ENCODE results near the gene ERMARD.
"Not testable (repeated sequence)": the region's sequence is repeated elsewhere in the genome, so short reads cannot be mapped to it uniquely, and the experiment has no call there.

Gene ERMARD

DNA sequence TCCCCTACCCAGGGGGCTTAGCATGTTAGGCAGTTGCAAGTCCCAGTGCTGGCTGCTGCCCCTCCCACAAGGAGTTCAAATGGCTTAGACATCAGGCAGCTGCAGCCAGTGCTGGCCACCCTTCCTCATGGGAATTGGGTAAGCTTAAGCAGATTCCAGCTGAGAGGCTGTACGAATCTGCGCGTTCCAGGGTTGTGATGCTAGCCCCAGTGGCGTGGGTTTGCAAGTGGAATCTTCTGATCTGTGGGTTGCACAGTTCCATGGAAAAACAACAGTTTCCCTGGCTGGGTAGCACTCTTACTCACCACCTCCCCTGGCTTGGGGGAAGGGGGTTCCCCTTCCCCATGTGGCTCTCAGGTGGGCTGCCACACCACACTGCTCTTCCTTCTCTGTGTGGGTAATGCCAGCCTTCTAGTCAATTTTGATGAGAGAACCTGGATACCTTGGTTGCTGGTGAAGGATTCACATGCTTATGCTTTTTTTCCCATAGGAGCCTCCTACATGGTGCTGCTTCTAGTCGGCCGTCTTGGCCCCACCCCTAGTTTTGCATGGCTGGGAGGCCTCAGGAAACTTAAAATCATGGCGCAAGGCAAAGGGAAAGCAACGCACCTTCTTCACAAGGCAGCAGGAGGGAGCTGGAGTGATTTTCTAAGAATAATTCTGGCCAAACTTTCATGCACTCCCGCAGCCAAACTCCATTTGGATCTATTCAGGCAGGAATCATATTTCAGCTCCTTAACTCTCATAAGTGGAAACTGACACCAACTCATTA lies 13.0 kb upstream of the ERMARD start:
- no peak for DNase-seq

DNA sequence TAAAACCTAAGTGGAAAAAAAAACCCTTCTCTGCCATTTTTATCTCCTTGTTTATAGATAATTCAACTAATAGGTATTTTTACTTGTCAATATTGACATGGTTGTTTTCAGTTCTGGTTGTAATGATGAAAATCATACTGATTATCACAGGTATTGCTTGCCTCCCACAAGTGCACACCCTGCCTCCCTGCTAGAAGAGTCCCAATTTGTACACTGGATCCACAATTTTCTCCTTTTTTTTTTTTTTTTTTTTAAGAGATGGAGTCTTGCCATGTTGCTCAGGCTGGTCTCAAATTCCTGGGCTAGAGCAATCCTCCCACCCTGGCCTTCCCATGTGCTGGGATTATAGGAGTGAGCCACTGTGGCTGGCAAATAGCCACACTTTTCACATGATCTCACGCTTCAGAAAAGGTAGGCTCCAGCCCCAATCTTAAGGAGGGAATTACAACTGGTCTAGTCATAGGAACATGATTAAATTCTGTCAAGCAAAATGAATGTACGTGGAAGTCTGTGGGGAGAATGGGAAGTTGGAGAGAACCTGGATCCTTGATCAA lies 12.4 kb upstream of the ERMARD start:
- DNase-seq: no peak

DNA sequence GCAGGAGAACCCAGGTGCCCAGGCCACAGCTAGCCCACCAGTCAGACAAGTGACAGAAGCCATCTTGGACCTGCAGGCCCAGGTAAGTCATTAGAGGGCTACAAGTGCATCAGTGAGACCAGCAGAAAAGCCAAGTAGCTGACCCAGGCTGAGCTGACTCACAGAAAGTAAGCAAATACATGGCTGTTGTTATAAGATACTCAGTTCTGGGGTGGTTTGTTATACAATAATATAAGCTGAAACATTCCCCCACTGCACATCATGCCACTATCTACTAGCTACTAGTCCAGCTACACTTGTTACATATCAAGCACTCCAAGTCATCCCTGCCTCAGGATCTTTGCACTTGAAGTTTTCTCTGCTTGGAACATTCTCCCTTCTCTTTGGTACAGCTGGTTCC lies 10.1 kb upstream of the ERMARD start:
- no peak for DNase-seq

DNA sequence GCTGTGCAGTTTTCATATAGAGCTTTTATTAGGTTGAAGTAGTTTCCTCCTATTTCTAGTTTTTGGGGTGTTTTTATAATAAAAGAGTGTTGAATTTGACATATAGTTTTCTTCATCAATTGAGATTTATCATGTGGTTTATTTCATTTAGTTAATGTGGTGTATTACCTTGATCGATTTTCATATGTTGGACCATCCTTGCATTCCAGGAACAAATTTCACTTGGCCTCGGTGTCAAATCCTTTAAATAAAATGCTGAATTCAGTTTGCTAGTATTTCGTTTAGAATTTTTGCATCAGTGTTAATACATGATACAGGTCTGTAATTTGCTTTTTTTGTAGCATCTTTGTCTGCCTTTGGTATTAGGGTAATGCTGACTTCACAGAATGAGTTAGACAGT lies 6.0 kb upstream of the ERMARD start:
- DNase-seq: no peak

DNA sequence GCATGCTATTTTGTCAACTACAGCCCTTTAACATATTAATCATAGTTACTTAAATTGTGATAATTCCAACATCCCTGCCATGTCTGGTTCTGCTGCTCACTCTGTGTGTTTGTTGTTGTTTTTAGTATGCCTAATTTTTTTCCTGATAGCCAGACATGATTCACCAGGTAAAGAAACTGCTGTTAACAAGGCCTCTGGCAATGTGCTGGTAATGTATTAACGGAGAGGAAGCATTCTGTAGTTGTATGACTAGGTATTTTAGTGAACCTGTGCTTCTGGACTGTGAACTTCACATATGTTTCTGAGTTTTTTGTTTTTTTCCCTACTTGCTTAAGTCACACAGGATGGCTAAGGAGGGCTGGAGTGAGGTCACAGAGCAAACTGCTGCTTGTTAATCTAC lies 4.9 kb upstream of the ERMARD start:
- DNase-seq: no peak

DNA sequence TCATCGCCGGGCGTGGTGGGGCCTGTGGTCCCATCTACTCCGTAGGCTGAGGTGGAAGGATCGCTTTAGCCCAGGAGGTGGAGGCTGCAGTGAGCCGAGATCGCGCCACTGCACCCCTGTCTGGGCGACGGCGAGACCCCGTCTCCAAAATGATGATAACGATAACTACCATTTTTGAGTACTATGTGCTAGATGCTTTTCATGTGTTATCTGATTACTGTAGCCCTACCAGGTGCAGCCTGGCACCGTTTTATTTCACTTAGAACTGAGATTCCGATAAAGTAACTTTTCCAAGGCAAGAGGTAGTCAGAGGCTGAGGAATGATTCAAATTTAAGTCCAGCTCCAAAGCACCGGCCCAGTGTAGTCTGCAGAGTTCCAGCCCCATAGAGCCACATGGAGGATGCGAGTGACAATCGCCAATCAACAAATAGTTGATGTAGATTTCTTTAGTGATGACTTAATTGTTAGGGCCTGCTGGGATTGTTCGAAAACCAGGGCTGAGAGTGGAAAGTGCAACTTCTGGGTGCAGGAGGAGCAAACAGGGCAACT lies 727 bp downstream of the ERMARD start:
- no peak for DNase-seq

DNA sequence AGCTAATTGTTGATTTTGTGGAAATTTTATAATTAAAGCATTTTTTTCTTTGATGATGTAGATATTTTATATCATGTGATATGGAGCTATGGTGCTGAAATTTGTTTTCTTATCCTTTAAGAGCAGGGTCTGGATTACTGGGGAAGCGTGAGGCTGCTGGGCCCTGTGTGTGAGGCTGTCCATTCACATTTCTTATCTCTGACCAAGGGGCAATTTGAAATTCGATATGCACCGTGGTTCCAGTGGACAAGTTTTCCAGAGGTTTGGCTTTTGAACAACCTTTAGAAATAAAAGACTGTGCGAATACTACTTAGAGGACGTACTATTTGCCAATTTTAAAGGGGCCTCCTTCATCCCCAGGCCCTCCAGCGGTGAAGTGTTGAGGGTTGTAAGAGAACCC lies 3.7 kb downstream of the ERMARD start:
- no peak for DNase-seq

DNA sequence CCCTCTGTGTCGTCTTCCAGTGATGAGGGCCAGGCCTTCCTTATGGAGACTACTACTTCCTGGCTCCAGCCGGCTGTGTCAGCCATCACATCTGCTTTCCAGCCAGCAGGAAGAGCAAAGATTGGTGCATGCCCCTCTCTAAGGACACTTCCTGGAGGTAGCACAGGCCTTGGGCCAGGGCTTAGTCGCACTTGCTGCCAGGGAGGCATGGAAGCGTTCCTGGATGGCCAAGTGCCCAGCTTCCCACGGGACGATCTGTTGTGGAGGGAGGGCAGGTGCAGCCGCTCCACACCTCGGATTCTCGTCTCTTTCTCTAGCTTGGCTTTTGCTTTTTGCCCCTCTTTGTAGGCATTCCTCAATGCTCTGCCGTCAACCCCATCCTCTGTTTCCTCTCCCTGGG lies 11.9 kb downstream of the ERMARD start:
- DNase-seq: no peak

DNA sequence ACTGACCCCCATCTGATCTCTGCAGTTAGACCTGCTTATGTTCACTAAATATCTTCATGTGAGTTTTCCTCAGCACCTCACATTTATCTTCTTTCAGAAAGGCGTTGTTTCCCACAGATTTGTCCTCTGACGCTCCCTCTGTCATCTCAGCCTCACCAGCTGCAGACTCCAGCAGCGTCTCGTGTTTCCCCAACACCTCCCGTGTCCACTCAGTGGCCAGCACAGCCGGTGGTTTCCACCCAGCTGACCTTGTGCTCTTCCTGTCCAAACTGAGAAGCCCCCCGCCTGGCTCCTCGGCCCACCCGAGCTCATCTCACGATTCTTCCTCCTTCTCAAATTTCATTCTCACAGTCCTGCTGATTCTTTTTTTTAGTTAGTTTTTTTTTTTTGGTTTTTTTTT lies 12.5 kb downstream of the ERMARD start:
- no peak for DNase-seq

DNA sequence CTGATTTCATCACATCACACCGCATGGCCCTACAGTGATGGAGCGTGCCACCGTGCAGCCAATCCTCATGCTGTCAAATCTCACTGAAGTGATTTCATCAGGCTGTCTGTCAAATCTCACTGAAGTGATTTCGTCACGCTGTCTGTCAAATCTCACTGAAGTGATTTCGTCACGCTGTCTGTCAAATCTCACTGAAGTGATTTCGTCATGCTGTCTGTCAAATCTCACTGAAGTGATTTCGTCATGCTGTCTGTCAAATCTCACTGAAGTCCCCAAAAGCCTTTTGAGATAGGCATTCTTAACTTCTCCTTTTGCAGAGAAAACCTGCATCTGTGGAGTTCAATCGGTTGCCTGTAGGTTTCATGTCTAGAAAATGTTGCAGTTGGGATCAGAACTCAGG lies 14.4 kb downstream of the ERMARD start:
- DNase-seq: not testable (repeated sequence)

DNA sequence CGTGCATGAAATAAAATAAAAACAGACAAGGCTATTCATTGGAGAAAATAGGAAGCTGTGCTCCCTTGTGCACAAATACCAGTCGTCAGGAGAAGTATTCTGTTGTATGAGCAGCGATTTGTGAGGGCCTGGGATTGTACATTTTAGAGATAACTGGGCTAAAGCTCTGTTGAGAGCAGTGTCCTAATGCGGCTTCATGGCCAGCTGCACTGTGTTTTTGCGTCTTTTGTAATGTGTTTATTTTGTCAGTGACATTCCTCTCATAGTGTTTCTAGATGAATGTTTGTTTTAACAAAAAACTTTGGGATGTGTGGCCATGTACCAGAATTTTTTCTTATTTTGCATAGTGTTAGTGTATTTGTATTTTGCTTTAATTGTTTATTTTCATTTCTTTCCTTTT lies 14.8 kb downstream of the ERMARD start:
- no peak for DNase-seq

DNA sequence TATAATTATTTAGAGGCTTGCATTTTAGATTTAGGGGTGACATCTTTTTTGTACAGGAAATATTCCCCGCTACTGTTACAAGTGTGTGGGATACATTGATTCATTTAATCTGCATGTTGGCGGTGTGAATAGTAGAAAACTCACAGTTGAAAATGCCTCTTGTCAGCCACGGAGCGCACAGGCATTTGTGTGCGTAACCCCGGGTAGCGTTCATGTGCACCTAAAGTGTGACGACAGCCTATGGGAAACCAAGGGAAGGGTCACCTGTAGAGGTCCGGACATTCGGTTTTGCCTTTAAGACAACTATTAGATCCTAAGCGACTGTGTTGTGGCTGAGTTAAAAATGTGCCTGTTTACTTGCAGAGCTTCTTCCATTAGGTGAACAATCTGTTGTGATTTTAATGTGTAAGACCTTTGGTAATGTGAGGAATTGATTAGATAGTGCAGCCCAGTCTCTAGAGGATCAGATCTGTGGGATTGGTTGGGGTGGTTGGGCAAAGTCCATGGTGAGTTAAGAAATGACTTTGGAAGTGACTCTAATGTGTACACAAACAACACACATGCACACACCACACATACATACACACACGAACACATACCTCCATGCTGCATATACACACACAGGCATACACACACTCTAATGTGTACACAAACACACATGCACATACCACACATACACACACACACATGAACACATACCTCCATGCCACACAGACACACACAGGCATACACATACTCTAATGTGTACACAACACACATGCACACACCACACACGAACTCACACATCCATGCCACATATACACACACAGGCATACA lies 15.7 kb downstream of the ERMARD start:
- no peak for DNase-seq

DNA sequence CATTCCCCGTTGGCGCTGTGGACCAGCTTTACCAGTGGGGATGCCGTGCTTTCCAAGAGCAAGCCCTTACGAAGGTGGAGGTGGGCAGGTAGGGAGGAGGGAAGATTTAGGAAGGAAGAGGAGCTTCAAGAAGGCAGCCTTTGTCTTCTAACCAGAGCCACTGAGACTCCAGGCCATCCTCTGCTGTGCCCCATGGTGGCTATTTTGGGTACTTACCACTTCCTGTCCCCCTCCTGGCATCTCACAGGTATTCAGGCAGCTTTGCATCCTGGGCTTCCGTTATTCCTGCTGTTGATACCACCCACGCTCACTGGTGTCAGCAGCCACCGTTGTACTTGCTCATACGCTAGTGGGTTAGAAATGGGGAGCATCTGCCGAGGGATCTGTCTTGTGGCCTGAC lies 22.9 kb downstream of the ERMARD start:
- DNase-seq: no peak

DNA sequence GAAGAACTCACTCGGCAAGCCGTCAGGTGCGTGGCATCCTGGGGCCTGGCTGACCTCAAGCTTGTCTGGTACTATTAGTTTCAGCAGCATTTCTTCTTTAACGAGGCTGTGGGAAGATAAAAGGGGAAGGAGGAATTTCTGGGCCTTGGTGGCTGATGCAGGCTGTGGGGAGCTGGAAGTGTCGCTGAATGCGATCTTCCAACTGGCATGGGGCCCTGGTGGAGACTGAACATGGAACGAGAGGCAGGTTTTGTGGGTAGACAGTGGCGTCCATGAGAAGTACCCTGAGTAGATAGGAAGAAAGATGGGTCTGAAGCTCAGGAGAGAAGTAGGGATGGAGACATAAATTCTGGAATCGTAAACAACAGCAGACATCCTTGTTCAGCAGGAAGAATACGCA lies 23.9 kb downstream of the ERMARD start:
- no peak for DNase-seq

DNA sequence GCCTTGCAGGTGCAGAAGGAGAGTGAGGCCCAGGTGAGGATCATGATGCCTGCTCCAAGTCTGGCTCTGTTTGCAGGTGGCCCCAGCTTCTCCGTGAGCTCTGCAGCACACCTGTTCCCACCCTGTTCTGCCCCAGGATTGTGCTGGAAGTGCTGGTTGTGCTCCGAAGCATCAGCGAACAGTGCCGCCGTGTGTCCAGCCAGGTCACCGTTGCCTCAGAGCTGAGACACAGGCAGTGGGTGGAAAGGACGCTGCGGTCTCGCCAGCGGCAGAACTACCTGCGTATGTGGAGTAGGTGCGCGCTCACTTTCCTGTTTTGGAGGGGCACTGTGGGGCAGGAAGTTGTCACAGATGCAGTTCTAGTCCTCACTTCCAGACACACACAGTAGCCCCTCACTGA lies 25.0 kb downstream of the ERMARD start:
- DNase-seq: no peak

DNA sequence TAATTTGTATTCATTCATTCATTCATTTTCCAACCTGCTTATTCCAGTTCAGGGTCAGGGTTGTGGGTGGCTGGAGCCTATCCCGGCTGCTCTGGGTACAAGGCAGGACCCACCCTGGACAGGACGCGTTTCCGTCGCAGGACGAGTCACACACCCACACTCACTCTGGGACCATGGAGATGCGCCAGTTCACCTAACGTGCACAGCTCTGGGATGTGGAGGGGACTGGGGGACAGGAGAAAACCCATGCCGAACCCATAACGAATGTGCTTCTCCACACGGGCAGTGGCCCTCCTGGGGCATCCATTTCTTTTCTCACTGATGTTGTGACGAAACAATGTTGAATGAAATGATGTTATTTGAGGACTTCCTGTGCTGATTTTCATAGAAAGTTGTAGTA lies 26.5 kb downstream of the ERMARD start:
- no peak for DNase-seq

DNA sequence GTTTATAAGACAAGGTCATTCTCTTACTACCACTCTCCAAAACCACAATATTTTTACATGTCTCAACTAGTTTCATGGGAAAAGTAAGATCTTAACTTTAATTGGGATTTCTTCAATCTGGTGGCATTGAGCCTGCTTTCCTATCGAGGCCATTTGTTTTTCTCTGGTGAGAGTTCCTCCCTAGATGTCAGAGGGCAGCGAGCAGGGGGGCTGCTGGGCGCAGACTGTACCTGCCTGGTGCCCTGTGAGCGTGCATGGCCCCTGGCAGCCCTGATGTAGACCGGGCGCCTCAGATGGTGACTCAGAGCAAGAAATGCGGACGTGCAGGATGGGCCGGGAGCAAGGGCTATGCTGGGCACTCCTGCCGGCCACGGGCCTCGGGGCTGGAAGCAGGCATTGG lies 27.2 kb downstream of the ERMARD start:
- no peak for DNase-seq

DNA sequence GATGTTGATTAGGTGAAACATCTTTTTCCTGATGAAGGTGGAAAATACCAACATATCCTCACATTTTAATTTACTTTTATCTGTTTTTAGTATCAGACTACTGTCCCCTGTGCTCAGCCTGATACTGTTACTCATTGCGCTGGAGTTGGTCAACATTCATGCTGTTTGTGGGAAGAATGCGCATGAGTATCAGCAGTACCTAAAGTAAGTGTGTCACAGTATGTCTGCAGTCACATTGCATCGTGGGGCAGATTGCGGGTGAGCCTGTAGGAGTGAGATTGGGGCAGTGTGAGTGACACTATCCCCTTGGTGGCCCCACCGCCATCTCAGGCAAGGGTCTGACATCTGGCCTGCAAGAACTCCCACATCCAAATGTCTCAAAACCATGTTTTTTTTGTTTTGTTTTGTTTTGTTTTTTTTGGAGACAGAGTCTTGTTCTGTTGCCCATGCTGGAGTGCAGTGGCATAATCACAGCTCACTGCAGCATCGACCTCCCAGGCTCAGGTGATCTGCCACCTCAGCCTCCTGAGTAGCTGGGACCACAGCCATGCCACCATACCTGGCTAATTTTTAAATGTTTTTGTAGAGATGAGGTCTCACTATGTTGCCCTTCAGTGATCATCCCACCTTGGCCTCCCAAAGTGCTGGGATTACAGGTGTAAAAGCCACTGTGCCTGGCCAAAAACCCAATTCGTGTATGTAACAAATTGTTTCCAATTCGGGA lies 27.8 kb downstream of the ERMARD start:
- DNase-seq: no peak

DNA sequence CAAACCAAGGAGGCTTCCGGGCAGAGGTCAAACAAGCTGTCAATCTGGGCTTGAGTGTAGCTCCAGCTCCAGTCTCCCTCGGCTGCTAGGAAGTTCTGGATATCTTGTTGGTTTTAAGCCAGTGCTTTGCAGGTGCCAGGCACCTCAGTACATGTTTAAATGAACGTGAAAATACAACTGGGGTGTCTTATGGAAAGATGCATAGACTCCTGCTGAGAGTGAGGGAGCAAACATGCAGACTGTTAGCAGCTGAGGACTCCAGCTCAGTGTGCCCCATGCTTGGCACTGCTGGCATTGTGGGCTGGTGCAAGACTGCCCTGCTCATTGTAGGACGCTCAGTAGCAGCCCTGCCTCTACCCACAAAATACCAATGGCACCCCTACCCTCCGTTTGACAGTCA lies 28.5 kb downstream of the ERMARD start:
- no peak for DNase-seq

DNA sequence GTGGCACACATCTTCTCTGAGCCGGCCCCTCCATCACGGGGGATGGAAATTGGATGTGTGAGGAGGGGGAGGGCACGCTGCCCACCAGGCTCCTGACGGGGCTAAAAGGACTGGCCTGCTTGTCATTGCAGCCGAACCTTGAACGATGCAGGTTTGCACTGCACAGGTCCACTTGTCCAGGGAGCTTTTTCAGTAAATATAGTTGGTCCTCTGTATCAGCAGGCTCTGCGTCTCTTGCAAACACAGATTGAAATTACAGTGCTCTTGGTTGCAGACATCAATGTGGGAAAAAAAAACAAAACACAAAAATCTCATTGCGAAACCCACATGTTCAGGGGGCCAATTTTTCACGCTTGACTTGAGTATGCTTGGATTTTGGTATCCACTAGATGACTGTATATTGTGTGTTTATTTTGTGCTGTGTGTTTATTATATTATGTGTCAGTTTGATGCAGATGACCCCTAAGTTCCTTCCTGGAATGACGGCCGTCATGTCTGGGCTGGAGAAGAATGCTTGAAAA lies 29.2 kb downstream of the ERMARD start:
- DNase-seq: no peak

DNA sequence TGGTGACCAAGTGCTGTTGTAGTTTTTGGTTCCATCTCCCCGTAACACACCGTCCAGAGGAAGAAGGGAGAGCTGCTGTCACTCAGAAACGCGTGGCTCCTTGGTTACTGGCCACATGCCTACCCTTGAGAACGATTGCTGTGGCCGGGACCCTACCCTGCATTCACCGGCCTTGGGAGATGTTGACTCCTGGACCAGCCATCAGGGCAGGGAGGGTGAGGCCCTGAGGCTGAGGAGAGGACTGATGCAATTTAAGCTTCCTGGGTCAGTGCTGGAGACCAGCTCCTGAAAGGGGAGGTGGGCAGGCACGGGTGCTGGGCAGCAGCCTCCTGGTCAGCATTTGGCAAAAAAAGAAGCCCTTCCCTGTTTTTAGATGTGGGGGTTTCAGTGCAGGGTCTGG lies 31.5 kb downstream of the ERMARD start:
- no peak for DNase-seq

DNA sequence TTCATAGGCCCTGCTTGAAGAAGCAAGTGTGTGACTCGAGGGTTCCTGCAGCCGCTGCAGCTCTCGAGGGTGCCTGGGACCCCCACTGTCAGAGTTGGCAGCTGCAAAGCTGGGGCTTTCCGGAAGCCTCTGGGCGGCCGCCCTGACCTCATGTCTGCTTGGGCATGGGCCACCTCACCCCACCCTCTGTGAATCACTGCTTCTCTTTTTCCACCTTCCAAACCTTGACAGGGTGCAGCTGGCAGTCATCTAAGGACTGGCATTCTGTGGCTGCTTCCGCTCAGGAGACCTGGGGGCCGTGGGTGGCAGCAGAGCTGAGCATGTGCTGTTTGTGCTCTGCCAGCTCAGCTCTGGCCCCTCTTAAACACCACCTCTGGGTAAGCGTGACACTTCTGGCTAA lies 32.0 kb downstream of the ERMARD start:
- no peak for DNase-seq

Measured in stimulated activated CD4-positive, alpha-beta T cell treated with anti-CD3 and anti-CD28 coated beads, Interleukin-4, amount 100 ng/mL, for 1 hour (primary cell).